Sciatic nerve (tissue), 2 donors: ENCODE measurements around the gene ADGRG4. TPM values are rescaled to one million over a fixed set of nuclear protein-coding genes. Genes with fewer than 3 reads are reported as not detected.

Experiments
- ATAC-seq: fragments of 200-7000 bp; cut with Tn5 transposase; one replicate; pipeline ENCODE4 v1.9.1; 2020; ENCODE audit warnings: mild to moderate bottlenecking, moderate library complexity
- DNase-seq: peaks from one replicate; pipeline ENCODE4 v3.0.0-alpha.2; 2020; ENCODE audit warnings: low spot score
- intact Hi-C: fragments of 100-400 bp; cut with DNase I; formaldehyde crosslinking; loops from one replicate; pipeline ENCODE4 v1.14.2; 2022
- total RNA-seq: library from RNA; stranded (reverse); fragmentation: NEBNext Ultra II Directional; extraction: Animal tissue kit (Norgen Biotek cat#: 25700); gene quantifications from one replicate; pipeline ENCODE4 v1.2.1, GENCODE V29; 2021
- donor health status: DM: no; HTN: no; CAD: no.
- donor health status: DM: no; HTN: no; CAD: no.

ADGRG4 gene
- total RNA-seq, 1 donor from 2014 or later: 0.18 TPM

DNA sequence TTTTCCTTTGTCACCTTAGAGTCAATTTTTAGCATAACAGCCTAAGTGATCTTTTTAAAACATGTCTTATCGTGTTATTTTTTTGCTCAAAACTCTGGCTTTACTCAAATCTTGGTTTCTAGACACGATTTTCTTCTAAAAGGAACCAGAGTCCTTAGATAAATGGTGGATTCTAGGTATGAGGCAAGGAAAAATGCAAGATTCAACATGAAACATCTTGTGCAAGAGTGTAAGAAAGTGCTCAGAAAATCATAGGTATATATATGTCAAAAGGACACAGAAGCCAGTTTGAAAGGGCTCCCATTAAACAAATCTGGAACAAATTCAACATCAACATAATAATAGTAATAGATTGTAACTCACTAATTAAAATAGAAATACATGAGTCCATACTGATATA lies 8.1 kb upstream of the ADGRG4 start:
- intact Hi-C loops: no loop called here
- no peak for ATAC-seq

DNA sequence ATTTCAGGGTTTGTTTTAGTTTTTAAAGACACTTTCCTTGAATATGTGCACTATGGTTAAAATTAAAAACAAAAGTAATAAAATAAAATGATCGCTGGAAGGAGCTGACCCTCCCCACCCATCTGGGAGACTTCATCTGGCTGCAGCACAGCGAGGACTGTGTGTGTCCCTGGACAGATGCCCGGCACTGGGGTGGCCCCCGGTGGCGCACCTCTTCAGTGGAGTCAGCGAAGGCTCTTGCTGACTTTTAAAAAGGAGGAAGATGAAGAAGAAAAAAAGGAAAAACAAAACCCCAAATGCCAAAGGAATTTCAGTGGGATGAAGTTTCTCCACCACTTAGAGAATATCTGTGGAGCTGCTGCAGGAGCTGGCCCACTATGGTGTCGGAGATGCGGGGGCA lies 5.4 kb upstream of the ADGRG4 start:
- no peak for DNase-seq
- no peak for ATAC-seq
- intact Hi-C loops: no loop called here

More for the DNA sequence above, 8.1 kb upstream of the ADGRG4 start:
- DNase-seq: no peak

DNA sequence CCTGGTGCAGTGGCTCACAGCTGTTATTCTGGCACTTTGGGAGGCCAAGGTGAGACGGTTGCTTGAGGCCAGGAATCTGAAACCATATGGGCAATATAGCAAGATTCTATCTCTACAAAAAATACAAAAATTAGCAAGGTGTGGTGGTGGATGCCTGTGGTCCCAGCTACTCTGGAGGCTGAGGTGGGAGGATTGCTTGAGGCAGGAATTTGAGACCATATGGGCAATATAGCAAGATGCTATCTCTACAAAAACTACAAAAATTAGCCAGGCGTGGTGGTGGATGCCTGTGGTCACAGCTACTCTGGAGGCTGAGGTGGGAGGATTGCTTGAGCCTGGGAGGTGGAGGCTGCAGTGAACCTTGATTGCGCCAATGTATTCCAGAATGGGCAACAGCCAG lies 2.3 kb downstream of the ADGRG4 start:
- DNase-seq (no peak), ATAC-seq (no peak)
- intact Hi-C loops: no loop called here

GRCh38 chrX:136304493-136304892 lies 3.7 kb downstream of the ADGRG4 start:
- DNase-seq (no peak), ATAC-seq (no peak)
- intact Hi-C loops: no loop called here

DNA sequence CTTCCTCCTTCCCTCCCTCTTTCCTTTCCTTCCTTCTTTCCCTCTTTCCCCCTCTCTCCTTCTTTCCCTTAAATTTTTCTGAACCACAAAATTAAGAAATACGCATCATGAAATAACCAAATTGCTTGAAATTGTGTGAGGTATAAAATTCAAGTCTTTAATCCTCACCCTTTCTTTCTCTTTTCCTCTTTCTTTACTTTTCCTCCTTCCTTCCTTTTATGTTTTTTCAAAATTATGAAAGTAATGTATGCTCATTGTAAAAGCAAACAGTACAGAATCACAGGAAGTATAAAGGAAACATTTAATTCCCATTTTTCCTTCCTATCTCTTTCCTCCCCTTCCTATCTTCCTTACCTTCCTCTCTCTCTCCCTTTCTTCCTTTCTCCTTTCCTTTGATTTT lies 5.4 kb downstream of the ADGRG4 start:
- intact Hi-C loops: no loop called here
- DNase-seq: no peak
- ATAC-seq: no peak

DNA sequence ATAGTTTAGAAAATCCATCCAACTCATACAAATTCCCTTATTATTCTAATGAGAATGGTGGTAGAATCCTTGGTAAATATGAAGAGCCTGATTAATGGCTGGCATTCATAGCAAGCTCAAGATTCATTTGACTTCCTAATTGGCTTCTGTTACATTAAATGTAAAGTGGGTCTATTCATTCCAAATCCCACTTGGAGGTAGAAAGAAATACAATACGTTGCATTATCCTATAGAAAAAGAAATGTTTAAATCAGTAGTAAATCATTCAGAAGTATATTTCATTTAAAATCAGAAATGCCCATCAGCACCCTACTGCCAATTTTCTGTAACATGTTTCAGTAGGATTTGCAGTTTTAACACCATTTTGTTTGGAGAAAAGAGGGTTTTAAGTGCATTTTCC lies 6.7 kb downstream of the ADGRG4 start:
- DNase-seq: no peak
- no peak for ATAC-seq
- intact Hi-C loops: no loop called here

GRCh38 chrX:136310411-136310810 lies 9.6 kb downstream of the ADGRG4 start:
- intact Hi-C loops: no loop called here
- ATAC-seq (no peak), DNase-seq (no peak)

GRCh38 chrX:136318156-136318555 lies 17.4 kb downstream of the ADGRG4 start:
- intact Hi-C loops: no loop called here
- DNase-seq (no peak), ATAC-seq (no peak)

GRCh38 chrX:136318895-136319597 lies 18.3 kb downstream of the ADGRG4 start:
- intact Hi-C loops: no loop called here
- no peak for ATAC-seq
- DNase-seq: no peak

DNA sequence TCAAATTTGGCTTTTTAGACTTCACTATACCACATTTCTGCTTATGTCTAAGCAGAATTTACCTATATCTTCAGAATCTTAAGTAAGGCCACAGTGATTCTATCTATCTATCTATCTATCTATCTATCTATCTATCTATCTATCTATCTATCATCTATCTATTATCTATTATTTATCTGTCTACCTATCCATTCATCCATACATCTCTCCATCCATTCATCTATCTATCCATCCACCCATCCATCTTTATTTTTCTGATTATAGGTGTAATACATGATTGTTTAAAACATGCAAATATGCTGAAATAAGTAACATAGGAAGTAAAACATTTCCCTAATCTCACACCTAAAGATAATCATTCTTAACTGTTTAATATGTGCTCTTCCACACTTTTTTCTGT lies 18.8 kb downstream of the ADGRG4 start:
- ATAC-seq: no peak
- DNase-seq: no peak
- intact Hi-C loops: no loop called here

- DNase-seq (no peak), ATAC-seq (no peak)
- intact Hi-C loops: no loop called here
Observed at GRCh38 chrX:136321532-136321931, 20.8 kb downstream of the ADGRG4 start.

DNA sequence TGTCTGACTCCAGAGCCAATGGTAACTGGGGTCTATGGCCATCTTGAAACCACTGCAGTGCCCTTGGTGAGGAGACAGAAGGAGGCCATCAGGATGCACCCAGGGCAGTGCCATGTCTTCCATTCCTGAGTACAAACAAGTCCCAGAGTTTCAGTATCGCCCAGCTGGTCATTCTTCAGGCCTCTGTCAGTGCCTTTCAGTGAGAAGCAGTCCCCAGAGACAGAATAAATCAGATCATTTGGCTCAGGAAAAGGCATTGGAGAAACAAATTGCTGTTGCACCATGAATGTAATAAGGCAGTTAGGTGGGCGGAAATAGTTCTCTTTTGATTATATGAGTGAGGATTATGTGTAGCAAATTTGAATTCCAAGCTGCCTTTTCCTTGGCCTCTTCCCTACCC lies 21.3 kb downstream of the ADGRG4 start:
- no peak for ATAC-seq

DNA sequence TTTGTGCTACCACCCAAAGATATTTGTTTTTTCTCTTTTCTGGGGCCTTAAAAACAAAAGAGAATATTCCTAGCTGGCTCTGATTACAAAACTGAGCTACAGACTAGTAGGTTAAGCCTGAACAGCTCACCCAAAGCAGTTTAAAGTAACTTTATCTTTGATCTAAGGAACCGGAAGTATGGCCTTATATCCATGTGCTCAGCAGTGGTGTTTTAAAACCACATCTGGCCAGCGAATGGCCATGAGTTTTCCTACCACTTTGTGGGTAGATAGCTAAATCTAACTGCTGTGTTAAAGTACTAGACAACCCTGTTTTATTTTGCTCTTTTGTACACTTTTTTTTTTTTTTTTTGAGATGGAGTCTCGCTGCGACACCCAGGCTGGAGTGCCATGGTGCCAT lies 24.6 kb downstream of the ADGRG4 start:
- ATAC-seq: no peak
- intact Hi-C loops: no loop called here

More for the DNA sequence above, 21.3 kb downstream of the ADGRG4 start:
- intact Hi-C loops: no loop called here
- no peak for DNase-seq

GRCh38 chrX:136328933-136329332 lies 28.2 kb downstream of the ADGRG4 start:
- no peak for DNase-seq
- intact Hi-C loops: no loop called here
- no peak for ATAC-seq

More for the DNA sequence above, 24.6 kb downstream of the ADGRG4 start:
- no peak for DNase-seq

DNA sequence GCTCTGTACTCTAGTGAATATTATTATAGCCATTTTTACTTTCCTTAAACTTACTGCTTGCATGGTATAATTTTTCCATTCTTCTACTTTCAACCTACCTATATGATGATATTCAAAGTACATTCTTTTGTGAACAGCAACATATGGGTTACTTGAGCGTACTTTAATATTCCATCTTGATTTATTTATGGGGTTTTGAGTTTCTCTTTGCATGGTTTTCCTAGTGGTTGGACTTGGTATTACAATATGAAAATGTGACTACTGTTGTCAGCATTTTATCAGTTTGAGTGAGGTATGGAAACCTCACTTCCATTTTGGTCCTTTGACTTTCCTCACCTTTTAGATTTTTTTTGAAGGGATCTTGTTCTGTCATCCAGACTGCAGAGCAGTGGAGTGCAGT lies 35.9 kb downstream of the ADGRG4 start:
- intact Hi-C loops: no loop called here
- DNase-seq: no peak
- ATAC-seq: no peak

DNA sequence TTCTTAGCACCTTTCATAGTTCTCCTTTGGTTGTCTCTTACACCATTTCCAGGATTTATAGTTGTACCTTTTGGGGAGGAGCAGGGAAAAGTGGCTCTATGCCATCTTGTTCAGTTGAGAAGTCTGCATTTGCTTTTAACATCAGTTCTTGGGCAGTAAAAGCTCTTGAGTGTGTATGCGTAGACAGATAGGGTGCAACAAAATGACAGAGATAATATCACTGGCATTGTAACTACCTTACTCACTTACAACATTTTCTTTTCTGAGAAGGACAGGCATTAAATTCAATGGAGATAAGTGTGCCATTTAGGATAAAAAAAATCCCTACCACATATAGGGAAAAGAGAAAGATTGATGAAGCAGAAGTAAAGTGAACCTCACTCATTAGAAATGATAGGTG lies 38.9 kb downstream of the ADGRG4 start:
- intact Hi-C loops: no loop called here

GRCh38 chrX:136344320-136344719 lies 43.6 kb downstream of the ADGRG4 start:
- DNase-seq: no peak
- no peak for ATAC-seq
- intact Hi-C loops: no loop called here

More for the DNA sequence above, 38.9 kb downstream of the ADGRG4 start:
- no peak for ATAC-seq
- no peak for DNase-seq

GRCh38 chrX:136346506-136346905 lies 45.7 kb downstream of the ADGRG4 start:
- ATAC-seq (no peak), DNase-seq (no peak)
- intact Hi-C loops: no loop called here

- no peak for ATAC-seq
- intact Hi-C loops: no loop called here
- no peak for DNase-seq
Observed at GRCh38 chrX:136347706-136348105, 46.9 kb downstream of the ADGRG4 start.

GRCh38 chrX:136353526-136354093 lies 52.8 kb downstream of the ADGRG4 start:
- intact Hi-C loops: no loop called here
- DNase-seq (no peak), ATAC-seq (no peak)

- intact Hi-C loops: no loop called here
- ATAC-seq (no peak), DNase-seq (no peak)
Observed at GRCh38 chrX:136354201-136354600, 53.4 kb downstream of the ADGRG4 start.
